ENCODE results near the gene NRM. TPM values are rescaled to one million over a fixed set of nuclear protein-coding genes. Genes with fewer than 3 reads are reported as not detected.

The NRM gene
- total RNA-seq, 1 experiment from 2014 or later = 13.6 TPM

- no peak for TF ChIP-seq TCF7L2 (IDR thresholded peaks at IDR 0.05; ENCODE audit: borderline replicate concordance, extremely low read depth, insufficient read depth, insufficient read length)
- no peak for TF ChIP-seq RAD21 (IDR thresholded peaks at IDR 0.05; ENCODE audit: low read depth)
- no peak for TF ChIP-seq ELF1 (IDR thresholded peaks at IDR 0.05; ENCODE audit: borderline replicate concordance, low read depth)
- no peak for TF ChIP-seq CTCF (IDR thresholded peaks at IDR 0.05 in 2 of 3, conservative IDR thresholded peaks at IDR 0.05 in 1 of 3; ENCODE audit: borderline replicate concordance in 1 of 3, insufficient read depth in 1 of 3, low read depth in 2 of 3, low read length in 2 of 3)
- TF ChIP-seq POLR2A (IDR thresholded peaks at IDR 0.05; ENCODE audit: borderline replicate concordance, extremely low read depth, insufficient read depth, insufficient read length) = no peak
- TF ChIP-seq JUND (IDR thresholded peaks at IDR 0.05) = no peak
Observed at GRCh38 chr6:30645989-30646388, 44.8 kb downstream of the NRM start (continued).

GRCh38 chr6:30644769-30645168, 46.0 kb downstream of the NRM start:
- ChIA-PET POLR2A (interaction anchor here (1.4 kb wide), 1 partner anchor 27 kb away, joined by 3 read pairs; no protein-coding TSS in a partner anchor), CTCF (no interaction called here), RAD21 (ENCODE audit: low non-redundant PET in 1 of 2, low total read pairs in 2 of 2, uncharacterized antibody in 2 of 2, unreplicated experiment in 2 of 2) (no interaction called here)
- BruUV-seq (replicated peaks) = no TSS peak
- TF ChIP-seq TCF7L2 (IDR thresholded peaks at IDR 0.05; ENCODE audit: borderline replicate concordance, extremely low read depth, insufficient read depth, insufficient read length) (no peak), POLR2A (IDR thresholded peaks at IDR 0.05; ENCODE audit: borderline replicate concordance, extremely low read depth, insufficient read depth, insufficient read length) (no peak), EGR1 (IDR thresholded peaks at IDR 0.05; ENCODE audit: low read depth) (no peak), POLR2AphosphoS5 (IDR thresholded peaks at IDR 0.05; ENCODE audit: low read depth, low read length) (no peak), RAD21 (IDR thresholded peaks at IDR 0.05; ENCODE audit: low read depth) (no peak), JUND (IDR thresholded peaks at IDR 0.05) (no peak)
- TF ChIP-seq, protein P1, sequence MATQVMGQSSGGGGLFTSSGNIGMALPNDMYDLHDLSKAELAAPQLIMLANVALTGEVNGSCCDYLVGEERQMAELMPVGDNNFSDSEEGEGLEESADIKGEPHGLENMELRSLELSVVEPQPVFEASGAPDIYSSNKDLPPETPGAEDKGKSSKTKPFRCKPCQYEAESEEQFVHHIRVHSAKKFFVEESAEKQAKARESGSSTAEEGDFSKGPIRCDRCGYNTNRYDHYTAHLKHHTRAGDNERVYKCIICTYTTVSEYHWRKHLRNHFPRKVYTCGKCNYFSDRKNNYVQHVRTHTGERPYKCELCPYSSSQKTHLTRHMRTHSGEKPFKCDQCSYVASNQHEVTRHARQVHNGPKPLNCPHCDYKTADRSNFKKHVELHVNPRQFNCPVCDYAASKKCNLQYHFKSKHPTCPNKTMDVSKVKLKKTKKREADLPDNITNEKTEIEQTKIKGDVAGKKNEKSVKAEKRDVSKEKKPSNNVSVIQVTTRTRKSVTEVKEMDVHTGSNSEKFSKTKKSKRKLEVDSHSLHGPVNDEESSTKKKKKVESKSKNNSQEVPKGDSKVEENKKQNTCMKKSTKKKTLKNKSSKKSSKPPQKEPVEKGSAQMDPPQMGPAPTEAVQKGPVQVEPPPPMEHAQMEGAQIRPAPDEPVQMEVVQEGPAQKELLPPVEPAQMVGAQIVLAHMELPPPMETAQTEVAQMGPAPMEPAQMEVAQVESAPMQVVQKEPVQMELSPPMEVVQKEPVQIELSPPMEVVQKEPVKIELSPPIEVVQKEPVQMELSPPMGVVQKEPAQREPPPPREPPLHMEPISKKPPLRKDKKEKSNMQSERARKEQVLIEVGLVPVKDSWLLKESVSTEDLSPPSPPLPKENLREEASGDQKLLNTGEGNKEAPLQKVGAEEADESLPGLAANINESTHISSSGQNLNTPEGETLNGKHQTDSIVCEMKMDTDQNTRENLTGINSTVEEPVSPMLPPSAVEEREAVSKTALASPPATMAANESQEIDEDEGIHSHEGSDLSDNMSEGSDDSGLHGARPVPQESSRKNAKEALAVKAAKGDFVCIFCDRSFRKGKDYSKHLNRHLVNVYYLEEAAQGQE (IDR thresholded peaks at IDR 0.05; ENCODE audit: low read depth) = no peak
- H3K36me3 ChIP-seq (ENCODE audit: control insufficient read depth in 1 of 2, insufficient read depth in 2 of 2, low read length in 2 of 2) = peaks cover 13 to 16% of the 10 kb centered on the region in 2 experiments; a peak in 3 of 4 replicates
- no peak overlapping the region for H3K9ac ChIP-seq (ENCODE audit: low read length)
- no peaks in the 10 kb centered on the region for H3K9me2 ChIP-seq (ENCODE audit: insufficient read depth)
- no peak overlapping the region for H3K27ac ChIP-seq (ENCODE audit: low read depth, low read length)
- no peaks in the 10 kb centered on the region for H4K20me1 ChIP-seq (ENCODE audit: insufficient read depth)
- DNase-seq (ENCODE audit: low read depth, low spot score) (no peak), ATAC-seq (no peak)
- no peaks in the 10 kb centered on the region for H3K9me3 ChIP-seq (ENCODE audit: control insufficient read depth in 1 of 2, insufficient read depth in 1 of 2, low read depth in 1 of 2, low read length in 2 of 2)
- H3K4me2 ChIP-seq (ENCODE audit: low read length) = no peak overlapping the region
- no peak overlapping the region for H3K4me3 ChIP-seq (replicated peaks in 1 of 2; ENCODE audit: low read depth in 1 of 2, low read length in 2 of 2)
- H3K79me2 ChIP-seq (ENCODE audit: insufficient read depth, low read length) = peaks cover 22% of the 10 kb centered on the region
- H3K27me3 ChIP-seq (ENCODE audit: insufficient read depth, low read length) = no peaks in the 10 kb centered on the region
- intact Hi-C loops (cut with micrococcal nuclease) = no loop called here
- H2AFZ ChIP-seq (ENCODE audit: low read depth, low read length, poor library complexity, severe bottlenecking) = no peak overlapping the region
- peaks cover 6 to 15% of the 10 kb centered on the region in 2 experiments for H3K4me1 ChIP-seq (ENCODE audit: control insufficient read depth in 1 of 2, insufficient read depth in 2 of 2, low read length in 2 of 2)
